Activated naive CD4-positive, alpha-beta T cell treated with anti-CD3 and anti-CD28 coated beads for 36 hours (primary cell): ENCODE measurements around the gene C1orf35. TPM values are rescaled to one million over a fixed set of nuclear protein-coding genes. Genes with fewer than 3 reads are reported as not detected.

Experiments
- CTCF ChIA-PET: fragments of 350-600 bp; sonication (Branson Sonifier 250); formaldehyde crosslinking; loops from one replicate; lab custom pipeline; 2021; ENCODE audit warnings: antibody characterized with exemption; lab: Charles Lee
- DNase-seq: peaks from one replicate; pipeline ENCODE4 v3.0.0-alpha.2; 2020
- H3K27ac Mint-ChIP-seq: one replicate; pipeline ENCODE4 v1.8.0; 2021; ENCODE audit warnings: mild to moderate bottlenecking, mixed read lengths
- H3K27me3 Mint-ChIP-seq: one replicate; pipeline ENCODE4 v1.8.0; 2021; ENCODE audit warnings: low read depth, mixed read lengths
- H3K36me3 Mint-ChIP-seq: one replicate; pipeline ENCODE4 v1.8.0; 2021; ENCODE audit warnings: low read depth, mixed read lengths
- H3K4me1 Mint-ChIP-seq: one replicate; pipeline ENCODE4 v1.8.0; 2021; ENCODE audit warnings: low read depth, mixed read lengths
- H3K4me3 Mint-ChIP-seq: one replicate; pipeline ENCODE4 v1.8.0; 2021; ENCODE audit warnings: mild to moderate bottlenecking, moderate library complexity, mixed read lengths
- H3K9me3 Mint-ChIP-seq: one replicate; pipeline ENCODE4 v1.8.0; 2021; ENCODE audit warnings: mixed read lengths
- intact Hi-C: fragments of 100-400 bp; cut with micrococcal nuclease; formaldehyde crosslinking; loops from one replicate; pipeline ENCODE4 v1.15.1; 2023
- total RNA-seq, 2 experiments: library from RNA; stranded (reverse); gene quantifications; one replicate each; pipeline ENCODE4 v1.2.3, GENCODE V29; 2021

Gene C1orf35
- total RNA-seq, 2 experiments from 2014 or later: 14.5 to 16.2 TPM

- H3K4me3 Mint-ChIP-seq: peak overlapping the region; percentile 7
- H3K27ac Mint-ChIP-seq: no peak overlapping the region
- no peaks in the 10 kb centered on the region for H3K27me3 Mint-ChIP-seq
- no peak for DNase-seq
- H3K36me3 Mint-ChIP-seq: peaks cover 12% of the 10 kb centered on the region
- peaks cover 41% of the 10 kb centered on the region for H3K4me1 Mint-ChIP-seq
- intact Hi-C loops: no loop called here
- CTCF ChIA-PET: interaction anchor here (1.5 kb wide), 1 partner anchor 19 kb away, joined by 3 read pairs; no protein-coding TSS in a partner anchor
- no peaks in the 10 kb centered on the region for H3K9me3 Mint-ChIP-seq
Observed at GRCh38 chr1:228105996-228106799, 3.1 kb upstream of the C1orf35 start.

- H3K36me3 Mint-ChIP-seq: peaks cover 12% of the 10 kb centered on the region
- no peak overlapping the region for H3K4me3 Mint-ChIP-seq
- H3K27me3 Mint-ChIP-seq: no peaks in the 10 kb centered on the region
- H3K9me3 Mint-ChIP-seq: no peaks in the 10 kb centered on the region
- peaks cover 43% of the 10 kb centered on the region for H3K4me1 Mint-ChIP-seq
- no peak overlapping the region for H3K27ac Mint-ChIP-seq
- no peak for DNase-seq
- CTCF ChIA-PET: interaction anchor here (1.5 kb wide), 1 partner anchor 19 kb away, joined by 3 read pairs; no protein-coding TSS in a partner anchor
- intact Hi-C loops: no loop called here
Observed at GRCh38 chr1:228105270-228105995, 2.3 kb upstream of the C1orf35 start.

- H3K4me1 Mint-ChIP-seq: peaks cover 37% of the 10 kb centered on the region
- no peaks in the 10 kb centered on the region for H3K27me3 Mint-ChIP-seq
- H3K9me3 Mint-ChIP-seq: no peaks in the 10 kb centered on the region
- CTCF ChIA-PET: interaction anchor here (1.1 kb wide), 1 partner anchor 101 kb away, joined by 3 read pairs; no protein-coding TSS in a partner anchor
- intact Hi-C loops: no loop called here
- peaks cover 14% of the 10 kb centered on the region for H3K36me3 Mint-ChIP-seq
- DNase-seq: no peak
- peak overlapping the region; percentile 92 for H3K4me3 Mint-ChIP-seq
- H3K27ac Mint-ChIP-seq: peak overlapping the region; percentile 46
Observed at GRCh38 chr1:228104526-228105269, 1.6 kb upstream of the C1orf35 start.

- H3K4me1 Mint-ChIP-seq: peaks cover 20% of the 10 kb centered on the region
- peaks cover 22% of the 10 kb centered on the region for H3K36me3 Mint-ChIP-seq
- CTCF ChIA-PET: no interaction called here
- H3K27ac Mint-ChIP-seq: peak overlapping the region; percentile 18
- intact Hi-C loops: loop anchor here (1.0 kb wide), 1 partner anchor 39 kb away; no protein-coding TSS in a partner anchor
- peak overlapping the region; percentile 92 for H3K4me3 Mint-ChIP-seq
- peak; percentile 68 for DNase-seq
- H3K9me3 Mint-ChIP-seq: no peaks in the 10 kb centered on the region
- no peaks in the 10 kb centered on the region for H3K27me3 Mint-ChIP-seq
Observed at GRCh38 chr1:228101994-228102790, 933 bp downstream of the C1orf35 start.

GRCh38 chr1:228101614-228101993 is 1.5 kb downstream of the C1orf35 start:
- H3K27me3 Mint-ChIP-seq: no peaks in the 10 kb centered on the region
- DNase-seq: no peak
- peaks cover 20% of the 10 kb centered on the region for H3K4me1 Mint-ChIP-seq
- peak overlapping the region; percentile 79 for H3K27ac Mint-ChIP-seq
- no peaks in the 10 kb centered on the region for H3K9me3 Mint-ChIP-seq
- intact Hi-C loops: no loop called here
- CTCF ChIA-PET: no interaction called here
- peak overlapping the region; percentile 65 for H3K4me3 Mint-ChIP-seq
- peaks cover 22% of the 10 kb centered on the region for H3K36me3 Mint-ChIP-seq

- intact Hi-C loops: no loop called here
- H3K27me3 Mint-ChIP-seq: no peaks in the 10 kb centered on the region
- CTCF ChIA-PET: no interaction called here
- H3K4me3 Mint-ChIP-seq: peak overlapping the region; percentile 65
- peaks cover 20% of the 10 kb centered on the region for H3K4me1 Mint-ChIP-seq
- H3K9me3 Mint-ChIP-seq: no peaks in the 10 kb centered on the region
- DNase-seq: no peak
- H3K36me3 Mint-ChIP-seq: peaks cover 25% of the 10 kb centered on the region
- peak overlapping the region; percentile 79 for H3K27ac Mint-ChIP-seq
Observed at GRCh38 chr1:228100822-228101613, 2.1 kb downstream of the C1orf35 start.

- Mint-ChIP-seq H3K36me3 (peaks cover 37% of the 10 kb centered on the region), H3K4me3 (no peak overlapping the region), H3K4me1 (peaks cover 31% of the 10 kb centered on the region), H3K27me3 (no peaks in the 10 kb centered on the region), H3K27ac (no peak overlapping the region), H3K9me3 (peaks cover 9% of the 10 kb centered on the region)
- no peak for DNase-seq
- intact Hi-C loops: no loop called here
- CTCF ChIA-PET: interaction anchor here (1.7 kb wide), 1 partner anchor 9 kb away, joined by 4 read pairs; no protein-coding TSS in a partner anchor
Observed at GRCh38 chr1:228099331-228099732, 3.8 kb downstream of the C1orf35 start.

GRCh38 chr1:228098323-228098931 is 4.7 kb downstream of the C1orf35 start:
- intact Hi-C loops: no loop called here
- Mint-ChIP-seq H3K4me1 (peaks cover 24% of the 10 kb centered on the region), H3K9me3 (peaks cover 14% of the 10 kb centered on the region), H3K36me3 (peaks cover 42% of the 10 kb centered on the region), H3K4me3 (no peak overlapping the region), H3K27ac (no peak overlapping the region), H3K27me3 (no peaks in the 10 kb centered on the region)
- CTCF ChIA-PET: interaction anchor here (1.7 kb wide), 1 partner anchor 8 kb away, joined by 4 read pairs; no protein-coding TSS in a partner anchor
- no peak for DNase-seq

GRCh38 chr1:228097333-228098081 is 5.6 kb downstream of the C1orf35 start:
- H3K27ac Mint-ChIP-seq: no peak overlapping the region
- H3K36me3 Mint-ChIP-seq: peaks cover 47% of the 10 kb centered on the region
- peak; percentile 2 for DNase-seq
- CTCF ChIA-PET: interaction anchor here (0.6 to 1.0 kb wide), 2 partner anchors 10 to 121 kb away, joined by 4 read pairs; no protein-coding TSS in a partner anchor
- peaks cover 22% of the 10 kb centered on the region for H3K4me1 Mint-ChIP-seq
- H3K27me3 Mint-ChIP-seq: no peaks in the 10 kb centered on the region
- intact Hi-C loops: no loop called here
- H3K4me3 Mint-ChIP-seq: no peak overlapping the region
- peaks cover 14% of the 10 kb centered on the region for H3K9me3 Mint-ChIP-seq
